K562 (cell line): ENCODE data around the gene HIVEP3. TPM values are rescaled to one million over a fixed set of nuclear protein-coding genes. Genes with fewer than 3 reads are reported as not detected.

Source experiments
- HNRNPK ChIP-seq: fragments of 200-400 bp; formaldehyde crosslinking; IDR thresholded peaks from one replicate; pipeline ENCODE4 v1.6.1; 2018; ENCODE audit warnings: mild to moderate bottlenecking, low read depth, low read length; ENCODE audit not compliant: poor library complexity, severe bottlenecking
- MXD1 ChIP-seq: fragments of 250-450 bp; sonication (Bioruptor Pico); IDR thresholded peaks from 2 replicates; pipeline ENCODE4 v1.8.0; 2021; ENCODE audit warnings: borderline replicate concordance, mild to moderate bottlenecking, moderate library complexity; ENCODE audit not compliant: poor library complexity, severe bottlenecking
- TCF7L2 ChIP-seq: fragments of 150-350 bp; IDR thresholded peaks from 2 replicates; pipeline ENCODE4 v1.6.1; 2016; ENCODE audit warnings: low read depth, mild to moderate bottlenecking, low read length, moderate library complexity
- ZNF212 ChIP-seq: fragments of 450-650 bp; formaldehyde crosslinking; IDR thresholded peaks from 2 replicates; pipeline ENCODE4 v1.4.0; 2020; ENCODE audit warnings: mild to moderate bottlenecking
- ZNF507 ChIP-seq: conservative IDR thresholded peaks from 2 replicates; pipeline ENCODE4 v1.6.1; 2017; ENCODE audit warnings: missing genetic modification characterization, missing compliant biosample characterization
- polyA plus RNA-seq, 8 experiments: library from polyadenylated mRNA; depleted of rRNA in 4 of 8; stranded (reverse) in 5 of 8; unstranded in 3 of 8; fragments of >200 nt; fragmentation: Nextera tagmentation in 2 of 8; fragmentation: Illumina TruSeq in 1 of 8; extraction: Ambion mirVana in 2 of 8; extraction: Trizol in 1 of 8; gene quantifications; 2 replicates each; pipeline versions ENCODE4 v1.2.1 to v1.2.3, GENCODE V29; 2011 to 2014; ENCODE audit warnings: inconsistent platforms in 1 of 8, missing spikeins in 1 of 8
- total RNA-seq, 7 experiments: library from RNA; depleted of rRNA in 6 of 7; stranded (reverse); fragments of >200 nt in 6 of 7; fragmentation: Illumina TruSeq in 2 of 7; extraction: Trizol in 2 of 7; gene quantifications; 2 replicates each; pipeline versions ENCODE4 v1.2.1 to v1.2.3, GENCODE V29; 2011 to 2021; ENCODE audit warnings: low replicate concordance in 1 of 7
- TF ChIP-seq, protein P1 (sequence below), 2 experiments: fragments of 450-650 bp; IDR thresholded peaks; 2 replicates each; pipeline ENCODE4 v1.6.1; 2016; ENCODE audit warnings: mild to moderate bottlenecking in 2 of 2, borderline replicate concordance in 1 of 2, low read depth in 1 of 2, moderate library complexity in 1 of 2
- TF ChIP-seq, protein P2 (sequence below): sonication (generic); formaldehyde crosslinking; IDR thresholded peaks from 2 replicates; pipeline ENCODE4 v1.8.0; 2022; ENCODE audit warnings: mild to moderate bottlenecking, missing genetic modification reagents

HIVEP3 gene
- total and polyA plus RNA-seq, 9 of the 15 experiments (the other 6 are each of a cell fraction or from before 2014, with no cell fraction given) = 0.09 to 0.58 (median 0.34) TPM; not detected in 1

- no peak for TF ChIP-seq MXD1 (CRISPR knock-in tag)
- TF ChIP-seq, protein P1, sequence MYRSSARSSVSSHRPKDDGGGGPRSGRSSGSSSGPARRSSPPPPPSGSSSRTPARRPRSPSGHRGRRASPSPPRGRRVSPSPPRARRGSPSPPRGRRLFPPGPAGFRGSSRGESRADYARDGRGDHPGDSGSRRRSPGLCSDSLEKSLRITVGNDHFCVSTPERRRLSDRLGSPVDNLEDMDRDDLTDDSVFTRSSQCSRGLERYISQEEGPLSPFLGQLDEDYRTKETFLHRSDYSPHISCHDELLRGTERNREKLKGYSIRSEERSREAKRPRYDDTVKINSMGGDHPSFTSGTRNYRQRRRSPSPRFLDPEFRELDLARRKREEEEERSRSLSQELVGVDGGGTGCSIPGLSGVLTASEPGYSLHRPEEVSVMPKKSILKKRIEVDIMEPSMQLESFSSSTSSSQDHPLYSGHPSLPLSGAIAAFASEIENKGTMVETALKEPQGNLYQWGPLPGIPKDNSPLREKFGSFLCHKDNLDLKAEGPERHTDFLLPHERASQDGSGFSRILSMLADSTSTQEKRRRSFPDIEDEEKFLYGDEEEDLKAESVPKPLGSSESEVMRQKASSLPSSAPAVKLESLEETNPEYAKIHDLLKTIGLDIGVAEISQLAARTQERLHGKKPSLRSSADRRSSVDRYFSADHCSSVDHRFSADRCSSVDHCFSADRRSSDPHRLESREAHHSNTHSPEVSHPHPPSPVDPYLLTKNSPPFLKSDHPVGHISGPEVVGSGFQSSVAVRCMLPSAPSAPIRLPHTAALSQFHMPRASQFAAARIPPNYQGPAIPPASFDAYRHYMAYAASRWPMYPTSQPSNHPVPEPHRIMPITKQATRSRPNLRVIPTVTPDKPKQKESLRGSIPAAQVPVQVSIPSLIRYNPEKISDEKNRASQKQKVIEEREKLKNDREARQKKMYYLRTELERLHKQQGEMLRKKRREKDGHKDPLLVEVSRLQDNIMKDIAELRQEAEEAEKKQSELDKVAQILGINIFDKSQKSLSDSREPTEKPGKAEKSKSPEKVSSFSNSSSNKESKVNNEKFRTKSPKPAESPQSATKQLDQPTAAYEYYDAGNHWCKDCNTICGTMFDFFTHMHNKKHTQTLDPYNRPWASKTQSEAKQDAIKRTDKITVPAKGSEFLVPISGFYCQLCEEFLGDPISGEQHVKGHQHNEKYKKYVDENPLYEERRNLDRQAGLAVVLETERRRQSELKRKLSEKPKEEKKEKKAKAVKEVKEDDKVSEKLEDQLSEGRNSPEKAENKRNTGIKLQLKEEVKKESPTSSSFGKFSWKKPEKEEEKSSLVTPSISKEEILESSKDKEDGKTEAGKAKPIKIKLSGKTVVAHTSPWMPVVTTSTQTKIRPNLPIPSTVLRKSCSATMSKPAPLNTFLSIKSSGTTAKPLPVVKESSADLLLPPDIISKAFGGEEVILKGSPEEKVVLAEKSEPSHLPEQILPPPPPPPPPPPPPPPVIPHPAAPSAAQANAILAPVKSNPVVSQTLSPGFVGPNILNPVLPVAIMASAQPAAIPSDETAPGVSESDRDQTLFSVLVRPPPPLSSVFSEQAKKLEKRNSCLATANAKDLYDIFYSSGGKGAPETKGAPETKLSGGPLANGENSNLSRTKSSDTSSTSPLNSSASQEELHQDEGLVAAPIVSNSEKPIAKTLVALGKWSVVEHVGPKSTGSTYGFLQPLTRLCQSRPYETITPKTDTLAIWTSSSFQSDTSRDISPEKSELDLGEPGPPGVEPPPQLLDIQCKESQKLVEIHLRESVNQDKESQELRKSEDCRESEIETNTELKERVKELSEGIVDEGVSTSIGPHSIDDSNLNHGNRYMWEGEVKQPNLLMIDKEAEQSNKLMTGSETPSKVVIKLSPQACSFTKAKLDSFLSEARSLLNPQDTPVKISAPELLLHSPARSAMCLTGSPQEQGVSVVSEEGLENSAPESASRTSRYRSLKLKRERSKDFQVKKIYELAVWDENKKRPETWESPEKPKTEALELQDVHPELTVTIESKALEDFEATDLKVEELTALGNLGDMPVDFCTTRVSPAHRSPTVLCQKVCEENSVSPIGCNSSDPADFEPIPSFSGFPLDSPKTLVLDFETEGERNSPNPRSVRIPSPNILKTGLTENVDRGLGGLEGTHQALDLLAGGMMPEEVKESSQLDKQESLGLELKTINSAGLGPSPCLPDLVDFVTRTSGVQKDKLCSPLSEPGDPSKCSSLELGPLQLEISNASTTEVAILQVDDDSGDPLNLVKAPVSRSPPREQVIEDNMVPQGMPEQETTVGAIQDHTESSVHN (IDR thresholded peaks at IDR 0.05; ENCODE audit: borderline replicate concordance in 1 of 2, low read depth in 1 of 2) = no peak
- no peak for TF ChIP-seq TCF7L2
- no peak for TF ChIP-seq ZNF507 (tag)
- no peak for TF ChIP-seq HNRNPK
- no peak for TF ChIP-seq ZNF212 (CRISPR knock-in tag)
- TF ChIP-seq, protein P2, sequence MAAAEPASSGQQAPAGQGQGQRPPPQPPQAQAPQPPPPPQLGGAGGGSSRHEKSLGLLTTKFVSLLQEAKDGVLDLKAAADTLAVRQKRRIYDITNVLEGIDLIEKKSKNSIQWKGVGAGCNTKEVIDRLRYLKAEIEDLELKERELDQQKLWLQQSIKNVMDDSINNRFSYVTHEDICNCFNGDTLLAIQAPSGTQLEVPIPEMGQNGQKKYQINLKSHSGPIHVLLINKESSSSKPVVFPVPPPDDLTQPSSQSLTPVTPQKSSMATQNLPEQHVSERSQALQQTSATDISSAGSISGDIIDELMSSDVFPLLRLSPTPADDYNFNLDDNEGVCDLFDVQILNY = no peak
- TF ChIP-seq, all 486 proteins: peak for 0
Observed at GRCh38 chr1:41776891-41777441, 141.8 kb downstream of the HIVEP3 start (continued).
